Kidney epithelial cell (primary cell): ENCODE results near the gene SKAP1. TPM values are rescaled to one million over a fixed set of nuclear protein-coding genes. Genes with fewer than 3 reads are reported as not detected.

ENCODE experiments used
- DNase-seq: peaks from one replicate; pipeline ENCODE4 v3.0.0-alpha.2; 2010; ENCODE audit warnings: low read depth
- H3K27me3 ChIP-seq: 2 replicates; pipeline ENCODE4 v1.6.0; 2011; ENCODE audit warnings: low read length; ENCODE audit not compliant: control insufficient read depth, insufficient read depth
- H3K36me3 ChIP-seq: 2 replicates; pipeline ENCODE4 v1.5.1; 2011; ENCODE audit warnings: low read length; ENCODE audit not compliant: control insufficient read depth, insufficient read depth
- H3K4me3 ChIP-seq: 2 replicates; pipeline ENCODE4 v1.5.1; 2011; ENCODE audit warnings: low read depth, mild to moderate bottlenecking, control low read depth, low read length
- total RNA-seq: library from RNA; depleted of rRNA; stranded (reverse); fragments of >200 nt; gene quantifications from 2 replicates; pipeline ENCODE4 v1.2.3, GENCODE V29; 2015
- TF ChIP-seq, protein P1 (sequence below): IDR thresholded peaks from 2 replicates; pipeline ENCODE4 v1.5.1; 2011; ENCODE audit warnings: mild to moderate bottlenecking, moderate library complexity, low read length, control low read depth, inconsistent platforms; ENCODE audit not compliant: insufficient read depth, poor library complexity, severe bottlenecking

Gene SKAP1
- total RNA-seq, 1 donor from 2014 or later: 5.6 TPM

DNA sequence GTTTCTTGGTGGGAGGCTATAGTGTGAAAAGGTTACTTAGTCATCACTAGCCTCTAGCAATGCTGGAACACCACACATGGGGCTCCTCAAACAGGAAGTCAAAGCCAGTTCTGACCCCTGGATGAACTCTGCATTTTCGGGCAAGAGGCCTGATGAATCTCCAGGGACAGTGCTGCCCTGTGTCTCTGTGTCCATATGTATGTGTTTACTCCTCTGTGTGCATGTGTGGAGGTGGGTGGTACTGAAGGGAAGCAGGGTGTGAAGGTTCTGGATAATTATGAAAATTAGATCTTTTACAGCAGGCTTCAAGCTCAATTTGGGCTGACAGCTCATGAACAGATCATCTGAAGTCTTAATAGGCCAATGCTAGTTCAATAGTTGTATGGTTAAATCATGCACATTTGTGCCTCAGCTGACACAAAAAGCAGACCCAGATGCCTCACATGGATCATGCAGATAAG lies 188.9 kb downstream of the SKAP1 start:
- Histone ChIP-seq H3K36me3 (no peaks in the 10 kb centered on the region), H3K4me3 (no peak overlapping the region), H3K27me3 (no peaks in the 10 kb centered on the region)
- DNase-seq: no peak
- TF ChIP-seq, protein P1, sequence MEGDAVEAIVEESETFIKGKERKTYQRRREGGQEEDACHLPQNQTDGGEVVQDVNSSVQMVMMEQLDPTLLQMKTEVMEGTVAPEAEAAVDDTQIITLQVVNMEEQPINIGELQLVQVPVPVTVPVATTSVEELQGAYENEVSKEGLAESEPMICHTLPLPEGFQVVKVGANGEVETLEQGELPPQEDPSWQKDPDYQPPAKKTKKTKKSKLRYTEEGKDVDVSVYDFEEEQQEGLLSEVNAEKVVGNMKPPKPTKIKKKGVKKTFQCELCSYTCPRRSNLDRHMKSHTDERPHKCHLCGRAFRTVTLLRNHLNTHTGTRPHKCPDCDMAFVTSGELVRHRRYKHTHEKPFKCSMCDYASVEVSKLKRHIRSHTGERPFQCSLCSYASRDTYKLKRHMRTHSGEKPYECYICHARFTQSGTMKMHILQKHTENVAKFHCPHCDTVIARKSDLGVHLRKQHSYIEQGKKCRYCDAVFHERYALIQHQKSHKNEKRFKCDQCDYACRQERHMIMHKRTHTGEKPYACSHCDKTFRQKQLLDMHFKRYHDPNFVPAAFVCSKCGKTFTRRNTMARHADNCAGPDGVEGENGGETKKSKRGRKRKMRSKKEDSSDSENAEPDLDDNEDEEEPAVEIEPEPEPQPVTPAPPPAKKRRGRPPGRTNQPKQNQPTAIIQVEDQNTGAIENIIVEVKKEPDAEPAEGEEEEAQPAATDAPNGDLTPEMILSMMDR: no peak

DNA sequence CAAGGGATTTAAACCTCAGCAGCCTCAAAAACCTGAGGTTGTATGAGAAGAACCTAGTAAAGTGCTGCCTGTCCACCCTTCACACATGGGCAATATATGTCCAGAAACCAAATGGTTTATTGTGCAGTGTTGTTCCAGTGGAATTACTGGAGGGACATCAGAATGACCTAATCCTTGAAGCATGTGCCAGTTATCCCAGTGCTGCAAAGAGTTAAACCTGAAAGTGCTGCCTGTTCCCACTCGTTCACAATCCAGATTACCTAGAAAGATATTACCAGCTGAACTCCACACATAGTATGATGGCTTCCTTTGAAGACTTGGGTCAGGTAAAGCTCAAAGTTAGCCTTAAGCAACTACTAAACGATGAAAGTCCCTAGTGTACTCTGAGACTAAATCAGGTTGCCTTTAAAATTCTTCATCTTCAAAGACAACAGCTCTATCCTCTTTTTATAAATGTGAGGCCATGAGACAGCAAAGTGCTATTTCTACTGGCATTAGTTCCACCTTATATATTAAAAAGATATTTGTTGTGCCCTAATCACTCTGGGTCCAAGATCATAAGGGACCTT lies 189.4 kb downstream of the SKAP1 start:
- TF ChIP-seq, protein P1: no peak
- Histone ChIP-seq H3K27me3 (no peaks in the 10 kb centered on the region), H3K36me3 (no peaks in the 10 kb centered on the region), H3K4me3 (no peak overlapping the region)
- no peak for DNase-seq

DNA sequence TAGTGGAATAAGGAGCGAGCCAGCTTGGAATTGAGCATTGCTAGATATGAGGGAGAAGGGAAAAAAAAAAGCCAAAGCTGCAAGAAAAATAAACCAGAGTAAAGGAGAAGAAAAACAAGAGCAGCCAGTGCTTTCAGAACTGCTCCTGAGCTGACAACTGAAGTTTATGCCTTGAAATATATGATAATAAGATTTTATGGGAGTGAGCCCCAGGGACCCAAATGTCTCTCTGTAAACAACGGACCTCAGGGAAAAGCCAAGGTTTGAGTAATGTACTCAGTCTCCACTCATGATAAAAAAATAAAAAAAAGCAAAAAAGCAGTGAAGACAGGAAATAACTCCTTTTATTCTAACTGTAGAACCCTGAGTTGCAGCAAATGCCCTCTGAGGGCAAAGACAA lies 189.9 kb downstream of the SKAP1 start:
- Histone ChIP-seq H3K36me3 (no peaks in the 10 kb centered on the region), H3K27me3 (no peaks in the 10 kb centered on the region), H3K4me3 (no peak overlapping the region)
- DNase-seq: no peak
- TF ChIP-seq, protein P1: no peak

- DNase-seq: no peak
- H3K4me3 ChIP-seq: no peak overlapping the region
- no peaks in the 10 kb centered on the region for H3K27me3 ChIP-seq
- TF ChIP-seq, protein P1: no peak
- no peaks in the 10 kb centered on the region for H3K36me3 ChIP-seq
Measured at GRCh38 chr17:48239603-48239995, 190.4 kb downstream of the SKAP1 start.

DNA sequence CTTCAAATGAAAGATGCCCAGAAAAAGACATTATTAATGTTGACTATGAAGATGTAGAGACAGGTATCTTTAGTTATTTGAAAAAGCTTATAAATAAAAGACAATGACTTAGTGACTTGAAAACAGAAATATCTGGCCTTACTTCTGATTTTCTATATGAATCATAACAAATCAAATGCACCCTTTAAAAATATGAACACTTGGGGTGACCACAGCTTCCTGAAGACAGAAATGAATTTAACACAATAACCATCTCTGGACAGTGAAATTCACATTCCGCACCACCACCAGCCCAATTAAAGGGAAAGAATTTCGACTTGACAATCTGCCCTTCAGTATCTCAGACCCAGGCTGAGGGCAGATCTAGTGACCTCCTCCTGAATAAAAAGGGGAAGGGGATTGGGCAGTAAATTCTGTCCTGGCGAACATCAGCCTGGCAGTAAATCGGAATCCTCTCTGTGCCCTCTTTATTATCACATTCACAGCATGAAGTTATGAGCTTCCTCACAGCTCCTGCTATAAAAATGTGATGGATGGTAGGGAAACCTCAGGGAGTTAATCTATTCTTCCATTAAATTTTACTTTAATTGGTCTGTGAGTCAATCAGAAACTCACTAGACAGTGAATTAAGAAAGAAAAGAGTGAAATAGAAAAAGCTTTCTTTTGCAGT lies 190.9 kb downstream of the SKAP1 start:
- TF ChIP-seq, protein P1: no peak
- H3K27me3 ChIP-seq: no peaks in the 10 kb centered on the region
- no peak overlapping the region for H3K4me3 ChIP-seq
- H3K36me3 ChIP-seq: no peaks in the 10 kb centered on the region
- DNase-seq: no peak

- Histone ChIP-seq H3K36me3 (no peaks in the 10 kb centered on the region), H3K4me3 (no peak overlapping the region), H3K27me3 (no peaks in the 10 kb centered on the region)
- TF ChIP-seq, protein P1: no peak
- no peak for DNase-seq
Measured at GRCh38 chr17:48237456-48237855, 192.6 kb downstream of the SKAP1 start.
